ENCODE data around the gene FKBP10. TPM values are rescaled to one million over a fixed set of nuclear protein-coding genes. Genes with fewer than 3 reads are reported as not detected.
"Not testable (repeated sequence)": the region's sequence is repeated elsewhere in the genome, so short reads cannot be mapped to it uniquely, and the experiment has no call there.

FKBP10 gene
- total RNA-seq, 1 donor from 2014 or later = 567 TPM

DNA sequence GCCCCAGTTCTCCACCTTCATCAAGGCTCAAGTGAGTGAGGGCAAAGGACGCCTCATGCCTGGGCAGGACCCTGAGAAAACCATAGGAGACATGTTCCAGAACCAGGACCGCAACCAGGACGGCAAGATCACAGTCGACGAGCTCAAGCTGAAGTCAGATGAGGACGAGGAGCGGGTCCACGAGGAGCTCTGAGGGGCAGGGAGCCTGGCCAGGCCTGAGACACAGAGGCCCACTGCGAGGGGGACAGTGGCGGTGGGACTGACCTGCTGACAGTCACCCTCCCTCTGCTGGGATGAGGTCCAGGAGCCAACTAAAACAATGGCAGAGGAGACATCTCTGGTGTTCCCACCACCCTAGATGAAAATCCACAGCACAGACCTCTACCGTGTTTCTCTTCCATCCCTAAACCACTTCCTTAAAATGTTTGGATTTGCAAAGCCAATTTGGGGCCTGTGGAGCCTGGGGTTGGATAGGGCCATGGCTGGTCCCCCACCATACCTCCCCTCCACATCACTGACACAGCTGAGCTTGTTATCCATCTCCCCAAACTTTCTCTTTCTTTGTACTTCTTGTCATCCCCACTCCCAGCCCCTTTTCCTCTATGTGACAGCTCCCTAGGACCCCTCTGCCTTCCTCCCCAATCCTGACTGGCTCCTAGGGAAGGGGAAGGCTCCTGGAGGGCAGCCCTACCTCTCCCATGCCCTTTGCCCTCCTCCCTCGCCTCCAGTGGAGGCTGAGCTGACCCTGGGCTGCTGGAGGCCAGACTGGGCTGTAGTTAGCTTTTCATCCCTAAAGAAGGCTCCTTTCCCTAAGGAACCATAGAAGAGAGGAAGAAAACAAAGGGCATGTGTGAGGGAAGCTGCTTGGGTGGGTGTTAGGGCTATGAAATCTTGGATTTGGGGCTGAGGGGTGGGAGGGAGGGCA, 9.7 kb downstream of the FKBP10 start:
- TF ChIP-seq, protein P1, sequence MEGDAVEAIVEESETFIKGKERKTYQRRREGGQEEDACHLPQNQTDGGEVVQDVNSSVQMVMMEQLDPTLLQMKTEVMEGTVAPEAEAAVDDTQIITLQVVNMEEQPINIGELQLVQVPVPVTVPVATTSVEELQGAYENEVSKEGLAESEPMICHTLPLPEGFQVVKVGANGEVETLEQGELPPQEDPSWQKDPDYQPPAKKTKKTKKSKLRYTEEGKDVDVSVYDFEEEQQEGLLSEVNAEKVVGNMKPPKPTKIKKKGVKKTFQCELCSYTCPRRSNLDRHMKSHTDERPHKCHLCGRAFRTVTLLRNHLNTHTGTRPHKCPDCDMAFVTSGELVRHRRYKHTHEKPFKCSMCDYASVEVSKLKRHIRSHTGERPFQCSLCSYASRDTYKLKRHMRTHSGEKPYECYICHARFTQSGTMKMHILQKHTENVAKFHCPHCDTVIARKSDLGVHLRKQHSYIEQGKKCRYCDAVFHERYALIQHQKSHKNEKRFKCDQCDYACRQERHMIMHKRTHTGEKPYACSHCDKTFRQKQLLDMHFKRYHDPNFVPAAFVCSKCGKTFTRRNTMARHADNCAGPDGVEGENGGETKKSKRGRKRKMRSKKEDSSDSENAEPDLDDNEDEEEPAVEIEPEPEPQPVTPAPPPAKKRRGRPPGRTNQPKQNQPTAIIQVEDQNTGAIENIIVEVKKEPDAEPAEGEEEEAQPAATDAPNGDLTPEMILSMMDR (IDR thresholded peaks at IDR 0.05) = no peak
- DNase-seq (ENCODE audit: low spot score) = no peak
- peaks cover 17% of the 10 kb centered on the region for H3K36me3 Mint-ChIP-seq (ENCODE audit: low read depth)
- no peaks in the 10 kb centered on the region for H3K27me3 Mint-ChIP-seq (ENCODE audit: low read depth)
- H3K4me3 Mint-ChIP-seq (ENCODE audit: unreplicated experiment) = no peak overlapping the region
- H3K27ac Mint-ChIP-seq (ENCODE audit: unreplicated experiment) = peak overlapping the region; percentile 36
- H3K4me1 Mint-ChIP-seq (ENCODE audit: low read depth) = no peaks in the 10 kb centered on the region
- H3K9me3 Mint-ChIP-seq (ENCODE audit: low read depth) = no peaks in the 10 kb centered on the region

DNA sequence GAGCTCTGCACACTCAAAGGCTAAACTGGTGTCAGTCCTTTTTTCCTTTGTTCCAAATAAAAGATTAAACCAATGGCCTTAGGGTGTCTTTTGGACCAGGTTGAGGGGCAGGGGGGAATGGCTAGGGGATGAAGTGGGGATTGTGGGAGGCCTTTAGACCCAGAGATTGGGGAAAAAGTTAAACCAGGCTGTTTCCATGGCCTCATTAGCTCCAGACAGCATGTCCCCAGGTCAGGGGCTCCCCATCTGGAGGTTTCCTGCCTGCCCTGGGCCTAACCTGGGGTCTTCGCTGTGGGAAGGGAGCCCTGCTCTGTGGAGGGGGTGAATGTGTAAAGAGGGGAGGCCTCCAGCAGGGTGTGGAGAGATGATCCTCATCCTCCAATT, 10.3 kb downstream of the FKBP10 start:
- DNase-seq (ENCODE audit: low spot score) = no peak
- Mint-ChIP-seq H3K9me3 (ENCODE audit: low read depth) (no peaks in the 10 kb centered on the region), H3K4me1 (ENCODE audit: low read depth) (no peaks in the 10 kb centered on the region), H3K27me3 (ENCODE audit: low read depth) (no peaks in the 10 kb centered on the region), H3K27ac (ENCODE audit: unreplicated experiment) (no peak overlapping the region), H3K4me3 (ENCODE audit: unreplicated experiment) (no peak overlapping the region), H3K36me3 (ENCODE audit: low read depth) (peaks cover 16% of the 10 kb centered on the region)
- TF ChIP-seq, protein P1 (IDR thresholded peaks at IDR 0.05) = no peak

DNA sequence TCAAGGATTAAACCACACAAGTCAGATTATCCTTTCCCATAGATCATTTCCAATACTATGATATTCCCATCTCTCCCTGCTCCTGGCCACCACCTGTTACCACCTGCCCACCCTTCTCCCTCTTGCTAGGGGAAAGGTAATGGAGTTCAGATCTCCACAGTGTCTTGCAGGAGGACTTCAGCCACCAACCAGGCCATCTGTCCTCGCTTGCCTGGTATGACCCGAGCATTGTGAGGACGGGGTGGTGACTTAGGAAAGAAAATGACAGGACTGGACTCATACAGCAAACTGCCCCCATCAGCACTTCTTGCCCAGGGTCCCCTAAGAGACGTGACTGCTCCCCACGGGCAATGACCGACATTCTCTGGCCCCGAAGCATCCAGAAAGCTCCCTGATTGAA, 10.8 kb downstream of the FKBP10 start:
- TF ChIP-seq, protein P1 (IDR thresholded peaks at IDR 0.05) = no peak
- Mint-ChIP-seq H3K27ac (ENCODE audit: unreplicated experiment) (peak overlapping the region; percentile 33), H3K9me3 (ENCODE audit: low read depth) (no peaks in the 10 kb centered on the region)

DNA sequence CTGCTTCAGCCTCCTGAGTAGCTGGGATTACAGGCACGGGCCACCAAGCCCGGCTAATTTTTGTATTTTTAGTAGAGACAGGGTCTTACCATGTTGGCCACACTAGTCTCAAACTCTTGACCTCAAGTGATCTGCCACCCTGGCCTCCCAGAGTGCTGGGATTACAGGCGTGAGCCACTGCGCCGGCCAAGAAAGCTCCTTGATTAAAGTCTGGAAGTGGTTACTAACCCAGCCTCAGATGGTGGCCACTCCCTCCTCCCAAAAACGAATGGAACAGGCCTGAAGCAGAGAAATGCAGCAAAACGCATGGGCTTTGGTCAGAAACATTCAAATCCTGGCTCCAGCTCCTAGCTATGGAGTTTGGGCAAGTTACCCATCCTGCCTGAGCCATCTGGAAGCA, 11.3 kb downstream of the FKBP10 start:
- TF ChIP-seq, protein P1 (IDR thresholded peaks at IDR 0.05) = no peak
- H3K27me3 Mint-ChIP-seq (ENCODE audit: low read depth) = no peaks in the 10 kb centered on the region
- no peaks in the 10 kb centered on the region for H3K4me1 Mint-ChIP-seq (ENCODE audit: low read depth)
- no peaks in the 10 kb centered on the region for H3K9me3 Mint-ChIP-seq (ENCODE audit: low read depth)
- peaks cover 17% of the 10 kb centered on the region for H3K36me3 Mint-ChIP-seq (ENCODE audit: low read depth)
- DNase-seq (ENCODE audit: low spot score) = no peak
- peak overlapping the region; percentile 51 for H3K27ac Mint-ChIP-seq (ENCODE audit: unreplicated experiment)
- no peak overlapping the region for H3K4me3 Mint-ChIP-seq (ENCODE audit: unreplicated experiment)

More for the DNA sequence above, 10.8 kb downstream of the FKBP10 start:
- Mint-ChIP-seq H3K27me3 (ENCODE audit: low read depth) (no peaks in the 10 kb centered on the region), H3K4me1 (ENCODE audit: low read depth) (no peaks in the 10 kb centered on the region), H3K36me3 (ENCODE audit: low read depth) (peaks cover 15% of the 10 kb centered on the region), H3K4me3 (ENCODE audit: unreplicated experiment) (no peak overlapping the region)
- no peak for DNase-seq (ENCODE audit: low spot score)

DNA sequence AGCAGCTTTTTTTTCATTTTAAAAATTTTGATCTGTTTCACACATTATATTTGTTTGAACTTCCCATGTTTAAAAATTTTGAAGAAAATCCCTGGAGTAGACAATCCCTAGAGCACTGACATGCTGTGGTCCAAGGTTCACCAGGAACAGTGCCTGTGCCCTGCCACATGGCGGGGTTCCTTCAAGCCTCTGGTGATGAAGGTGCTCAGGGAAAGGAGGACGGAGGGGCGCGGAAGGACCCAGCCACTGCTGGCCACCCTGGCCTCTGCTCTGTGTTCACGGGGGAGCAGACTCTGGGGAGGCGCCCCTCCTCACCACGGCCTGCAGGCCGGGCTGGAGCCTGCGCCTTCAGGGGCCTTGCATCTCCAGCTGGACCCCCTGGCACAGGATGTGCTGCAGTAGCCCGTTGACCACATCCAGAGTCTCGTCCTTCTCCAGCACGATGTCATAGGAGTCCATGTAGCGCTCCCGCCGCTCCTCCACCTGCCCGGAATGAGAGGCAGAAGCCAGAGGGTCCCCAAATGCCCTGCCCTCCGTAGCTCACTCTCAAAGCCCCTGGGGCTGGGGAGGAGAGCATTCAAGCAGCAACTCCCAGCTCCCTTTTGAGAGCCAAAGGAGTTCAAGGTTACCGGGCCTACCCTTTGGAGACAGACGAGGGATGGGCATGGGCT, 12.5 kb downstream of the FKBP10 start:
- Mint-ChIP-seq H3K4me3 (ENCODE audit: unreplicated experiment) (no peak overlapping the region), H3K9me3 (ENCODE audit: low read depth) (no peaks in the 10 kb centered on the region), H3K27ac (ENCODE audit: unreplicated experiment) (no peak overlapping the region), H3K4me1 (ENCODE audit: low read depth) (no peaks in the 10 kb centered on the region), H3K36me3 (ENCODE audit: low read depth) (peaks cover 13% of the 10 kb centered on the region), H3K27me3 (ENCODE audit: low read depth) (no peaks in the 10 kb centered on the region)
- DNase-seq (ENCODE audit: low spot score) = peak; percentile 34
- TF ChIP-seq, protein P1 (IDR thresholded peaks at IDR 0.05) = no peak

DNA sequence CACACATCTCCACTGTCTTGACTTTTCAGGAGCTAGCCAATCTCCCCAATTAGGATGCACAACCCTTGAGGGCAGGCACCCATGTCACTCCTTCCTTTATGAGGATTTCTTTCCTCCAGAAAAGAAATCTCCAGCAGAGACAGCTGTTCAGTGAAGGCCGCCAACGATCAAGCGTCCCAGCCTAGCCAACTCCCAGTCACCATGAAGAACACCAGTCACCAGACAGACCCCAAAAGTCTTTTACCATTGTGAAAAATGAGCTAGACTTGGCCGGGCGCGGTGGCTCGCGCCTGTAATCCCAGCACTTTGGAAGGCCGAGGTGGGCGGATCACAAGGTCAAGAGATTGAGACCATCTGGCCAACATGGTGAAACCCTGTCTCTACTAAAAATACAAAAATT, 17.2 kb downstream of the FKBP10 start:
- peak; percentile 10 for DNase-seq (ENCODE audit: low spot score)
- H3K9me3 Mint-ChIP-seq (ENCODE audit: low read depth); H3K4me1 Mint-ChIP-seq (ENCODE audit: low read depth); H3K4me3 Mint-ChIP-seq (ENCODE audit: unreplicated experiment); H3K27me3 Mint-ChIP-seq (ENCODE audit: low read depth); H3K27ac Mint-ChIP-seq (ENCODE audit: unreplicated experiment): not testable (repeated sequence)
- peaks cover 16% of the 10 kb centered on the region for H3K36me3 Mint-ChIP-seq (ENCODE audit: low read depth)
